OCI-LY7 (cell line): ENCODE measurements around the gene DRGX. TPM values are rescaled to one million over a fixed set of nuclear protein-coding genes. Genes with fewer than 3 reads are reported as not detected.

Experiments
- BruUV-seq: library from RNA; stranded (reverse); fragments of 400-500 nt; replicated peaks from 2 replicates; lab custom pipeline; 2021; lab: Mats Ljungman, UMichigan
- CTCF ChIA-PET: fragments of 300-600 bp; sonication (Branson Sonifier 250); formaldehyde crosslinking; loops from one replicate; lab custom pipeline; 2022; ENCODE audit warnings: antibody characterized with exemption; ENCODE audit not compliant: unreplicated experiment; lab: Charles Lee
- POLR2A ChIA-PET: fragments of 300-600 bp; sonication (Branson Sonifier 250); formaldehyde crosslinking; loops from one replicate; lab custom pipeline; 2022; ENCODE audit warnings: antibody characterized with exemption; lab: Charles Lee
- DNase-seq: peaks from one replicate; pipeline ENCODE4 v3.0.0-alpha.2; 2015; ENCODE audit warnings: low spot score
- H2AFZ ChIP-seq: fragments of 200-600 bp; sonication (generic), shearing (Covaris generic); 2 replicates; pipeline ENCODE4 v1.6.1; 2014; ENCODE audit warnings: mild to moderate bottlenecking, antibody characterized with exemption, low read length, moderate library complexity
- H3K27ac ChIP-seq: fragments of 200-600 bp; sonication (generic); 2 replicates; pipeline ENCODE4 v1.5.1; 2014; ENCODE audit warnings: mixed run types, low read depth, mild to moderate bottlenecking, moderate library complexity, low read length, inconsistent platforms; ENCODE audit not compliant: poor library complexity, severe bottlenecking
- H3K36me3 ChIP-seq: fragments of 200-600 bp; sonication (generic); 2 replicates; pipeline ENCODE4 v1.6.1; 2014; ENCODE audit warnings: mild to moderate bottlenecking, antibody characterized with exemption, low read length, moderate library complexity, mixed read lengths; ENCODE audit not compliant: insufficient read depth
- H3K4me1 ChIP-seq: fragments of 200-600 bp; sonication (generic); 2 replicates; pipeline ENCODE4 v1.5.1; 2014; ENCODE audit warnings: mild to moderate bottlenecking, low read length; ENCODE audit not compliant: insufficient read depth, poor library complexity, severe bottlenecking
- H3K4me2 ChIP-seq: fragments of 200-600 bp; sonication (generic); 2 replicates; pipeline ENCODE4 v1.6.1; 2014; ENCODE audit warnings: mild to moderate bottlenecking, low read length
- H3K4me3 ChIP-seq: fragments of 200-600 bp; sonication (generic); 2 replicates; pipeline ENCODE4 v1.5.1; 2014; ENCODE audit warnings: mild to moderate bottlenecking, low read depth, low read length; ENCODE audit not compliant: poor library complexity, severe bottlenecking
- H3K79me2 ChIP-seq: fragments of 200-600 bp; sonication (generic); 2 replicates; pipeline ENCODE4 v1.6.1; 2016; ENCODE audit warnings: low read depth, mild to moderate bottlenecking, low read length, moderate library complexity, mixed read lengths; ENCODE audit not compliant: insufficient read depth
- H3K9me2 ChIP-seq: fragments of 200-600 bp; sonication (generic); 2 replicates; pipeline ENCODE4 v1.6.1; 2016; ENCODE audit warnings: mild to moderate bottlenecking, low read length, mixed read lengths; ENCODE audit not compliant: insufficient read depth
- H3K9me3 ChIP-seq: fragments of 200-600 bp; sonication (generic); 2 replicates; pipeline ENCODE4 v1.6.1; 2014; ENCODE audit warnings: mild to moderate bottlenecking, mixed run types, low read length, mixed read lengths
- H4K20me1 ChIP-seq: fragments of 200-600 bp; sonication (generic); 2 replicates; pipeline ENCODE4 v1.6.1; 2014; ENCODE audit warnings: mild to moderate bottlenecking, antibody characterized with exemption, low read length, moderate library complexity, mixed read lengths; ENCODE audit not compliant: insufficient read depth
- EZH2phosphoT487 ChIP-seq: fragments of 200-600 bp; sonication (generic); IDR thresholded peaks from 2 replicates; pipeline ENCODE4 v1.6.1; 2018; ENCODE audit warnings: low read depth, borderline replicate concordance, mild to moderate bottlenecking, mixed run types, antibody characterized with exemption, low read length, moderate library complexity, mixed read lengths
- intact Hi-C: fragments of 100-400 bp; cut with micrococcal nuclease; formaldehyde crosslinking; loops from one replicate; pipeline ENCODE4 v1.10.0; 2022; ENCODE audit not compliant: unreplicated experiment
- total RNA-seq, 2 experiments: library from RNA; depleted of rRNA in 1 of 2; stranded (reverse); fragments of >200 nt in 1 of 2; shearing (Covaris generic) in 1 of 2; gene quantifications; 2 replicates each; pipeline ENCODE4 v1.2.3, GENCODE V29; 2014 to 2022
- TF ChIP-seq, protein P1 (sequence below): fragments of 200-600 bp; sonication (generic); conservative IDR thresholded peaks from 2 replicates; pipeline ENCODE4 v1.5.1; 2014; ENCODE audit warnings: mild to moderate bottlenecking, antibody characterized with exemption, low read length, moderate library complexity, mixed read lengths

Gene DRGX
- total RNA-seq, 2 experiments from 2014 or later = not detected

DNA sequence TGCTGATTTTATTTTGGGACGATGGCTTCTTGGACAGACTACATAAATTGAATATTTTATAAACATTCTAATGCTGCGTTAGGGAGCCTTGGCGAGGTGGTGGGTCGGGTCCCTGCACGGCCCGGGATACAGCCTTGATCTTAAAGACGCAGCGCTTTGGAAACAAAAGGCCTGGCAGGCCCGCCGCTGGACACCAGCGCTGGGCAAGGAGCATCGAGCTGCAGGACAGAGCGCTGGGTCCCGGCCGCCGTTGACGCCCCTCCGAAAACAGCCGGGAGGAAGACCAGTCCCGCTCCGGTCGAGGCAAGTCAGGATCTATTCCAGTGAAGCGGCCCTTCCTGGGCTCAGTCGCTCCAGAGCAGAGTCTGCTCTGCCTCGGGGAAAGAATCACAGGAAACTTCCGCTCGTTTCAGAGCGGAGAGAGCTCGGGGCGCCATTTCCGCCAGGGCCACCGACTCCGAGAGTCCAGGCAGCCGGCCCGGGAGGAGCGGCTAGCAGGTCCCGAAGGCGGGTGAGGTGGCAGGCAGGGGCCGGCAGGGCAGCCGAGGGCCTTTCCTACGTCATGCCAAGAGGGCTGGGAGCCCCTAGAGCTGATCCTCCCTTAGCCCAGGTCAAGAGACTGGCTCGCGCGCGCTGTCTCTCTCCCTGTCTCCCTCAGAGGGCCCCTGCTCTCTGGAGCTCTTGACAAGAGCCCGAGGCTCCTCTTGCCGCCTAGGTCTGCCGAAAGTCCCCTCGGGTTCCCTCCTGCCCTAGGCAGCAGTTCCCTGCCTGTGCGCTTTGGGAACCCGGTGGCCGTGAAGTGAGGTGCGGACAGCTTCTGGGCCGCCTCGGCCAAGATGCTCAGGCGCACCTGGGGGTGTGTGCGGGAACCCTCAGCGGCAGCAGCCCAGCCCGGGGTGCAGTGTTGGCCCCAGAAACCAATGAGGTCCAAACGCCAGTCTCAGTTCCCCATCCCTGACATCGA is 1.4 kb upstream of the DRGX start:
- Histone ChIP-seq H3K79me2 (no peaks in the 10 kb centered on the region), H3K4me3 (no peak overlapping the region), H3K36me3 (no peaks in the 10 kb centered on the region), H4K20me1 (no peaks in the 10 kb centered on the region), H2AFZ (no peak overlapping the region), H3K9me2 (no peaks in the 10 kb centered on the region), H3K27ac (no peak overlapping the region), H3K4me1 (no peaks in the 10 kb centered on the region), H3K9me3 (no peaks in the 10 kb centered on the region), H3K4me2 (no peak overlapping the region)
- intact Hi-C loops = no loop called here
- no peak for DNase-seq
- TF ChIP-seq, protein P1, sequence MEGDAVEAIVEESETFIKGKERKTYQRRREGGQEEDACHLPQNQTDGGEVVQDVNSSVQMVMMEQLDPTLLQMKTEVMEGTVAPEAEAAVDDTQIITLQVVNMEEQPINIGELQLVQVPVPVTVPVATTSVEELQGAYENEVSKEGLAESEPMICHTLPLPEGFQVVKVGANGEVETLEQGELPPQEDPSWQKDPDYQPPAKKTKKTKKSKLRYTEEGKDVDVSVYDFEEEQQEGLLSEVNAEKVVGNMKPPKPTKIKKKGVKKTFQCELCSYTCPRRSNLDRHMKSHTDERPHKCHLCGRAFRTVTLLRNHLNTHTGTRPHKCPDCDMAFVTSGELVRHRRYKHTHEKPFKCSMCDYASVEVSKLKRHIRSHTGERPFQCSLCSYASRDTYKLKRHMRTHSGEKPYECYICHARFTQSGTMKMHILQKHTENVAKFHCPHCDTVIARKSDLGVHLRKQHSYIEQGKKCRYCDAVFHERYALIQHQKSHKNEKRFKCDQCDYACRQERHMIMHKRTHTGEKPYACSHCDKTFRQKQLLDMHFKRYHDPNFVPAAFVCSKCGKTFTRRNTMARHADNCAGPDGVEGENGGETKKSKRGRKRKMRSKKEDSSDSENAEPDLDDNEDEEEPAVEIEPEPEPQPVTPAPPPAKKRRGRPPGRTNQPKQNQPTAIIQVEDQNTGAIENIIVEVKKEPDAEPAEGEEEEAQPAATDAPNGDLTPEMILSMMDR = no peak
- no peak for TF ChIP-seq EZH2phosphoT487
- BruUV-seq = no TSS peak
- POLR2A ChIA-PET = no interaction called here
- CTCF ChIA-PET = no interaction called here

DNA sequence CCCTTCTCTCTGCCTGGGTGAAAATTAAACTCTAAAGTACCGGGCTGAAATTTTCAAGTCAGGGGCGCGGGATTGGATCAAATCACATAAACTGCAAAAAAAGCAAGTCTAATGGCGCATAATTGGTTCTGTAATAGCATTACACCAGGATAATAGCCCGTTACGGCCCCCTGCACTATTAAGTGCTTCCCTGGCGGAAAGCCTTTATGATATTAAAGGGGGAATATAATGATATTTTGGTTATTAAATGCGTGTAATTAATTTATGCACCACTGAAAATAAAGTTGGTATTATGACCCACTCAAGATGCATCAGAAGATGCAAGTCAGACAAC is 744 bp upstream of the DRGX start:
- intact Hi-C loops = no loop called here
- DNase-seq = no peak

More for the DNA sequence above, 744 bp upstream of the DRGX start:
- no TSS peak for BruUV-seq
- no peaks in the 10 kb centered on the region for H3K9me3 ChIP-seq
- H3K27ac ChIP-seq = no peak overlapping the region
- H4K20me1 ChIP-seq = no peaks in the 10 kb centered on the region
- no peak overlapping the region for H2AFZ ChIP-seq
- no peak overlapping the region for H3K4me3 ChIP-seq
- no peaks in the 10 kb centered on the region for H3K79me2 ChIP-seq
- H3K4me1 ChIP-seq = no peaks in the 10 kb centered on the region
- ChIA-PET POLR2A (no interaction called here), CTCF (no interaction called here)
- no peak overlapping the region for H3K4me2 ChIP-seq
- H3K9me2 ChIP-seq = no peaks in the 10 kb centered on the region
- TF ChIP-seq, protein P1 = no peak
- no peak for TF ChIP-seq EZH2phosphoT487
- no peaks in the 10 kb centered on the region for H3K36me3 ChIP-seq
